ENCODE measurements around the gene ACOX2. TPM values are rescaled to one million over a fixed set of nuclear protein-coding genes. Genes with fewer than 3 reads are reported as not detected.

The ACOX2 gene
- total RNA-seq, 2 experiments from 2014 or later: not detected

GRCh38 chr3:58572013-58572633 is 35.1 kb upstream of the ACOX2 start:
- CTCF ChIA-PET (ENCODE audit: unreplicated experiment): no interaction called here
- intact Hi-C loops (cut with micrococcal nuclease; ENCODE audit: unreplicated experiment): no loop called here

GRCh38 chr3:58570851-58571250 is 33.9 kb upstream of the ACOX2 start:
- no peaks in the 10 kb centered on the region for H3K79me2 ChIP-seq (ENCODE audit: insufficient read depth, low read depth, low read length)
- H3K27ac ChIP-seq (ENCODE audit: low read depth, low read length, poor library complexity, severe bottlenecking): no peak overlapping the region
- no peaks in the 10 kb centered on the region for H3K36me3 ChIP-seq (ENCODE audit: insufficient read depth, low read length)
- intact Hi-C loops (cut with micrococcal nuclease; ENCODE audit: unreplicated experiment): no loop called here
- H3K4me1 ChIP-seq (ENCODE audit: insufficient read depth, low read length, poor library complexity, severe bottlenecking): peaks cover 12% of the 10 kb centered on the region
- ChIA-PET POLR2A (interaction anchor here (1.1 kb wide), 1 partner anchor 11 kb away, joined by 3 read pairs; no protein-coding TSS in a partner anchor), CTCF (ENCODE audit: unreplicated experiment) (no interaction called here)
- H3K9me2 ChIP-seq (ENCODE audit: insufficient read depth, low read length): no peaks in the 10 kb centered on the region
- H3K4me2 ChIP-seq (ENCODE audit: low read length): no peak overlapping the region
- no peak overlapping the region for H3K4me3 ChIP-seq (ENCODE audit: low read depth, low read length, poor library complexity, severe bottlenecking)
- DNase-seq (ENCODE audit: low spot score): no peak
- H2AFZ ChIP-seq (ENCODE audit: low read length): no peak overlapping the region
- no peaks in the 10 kb centered on the region for H3K9me3 ChIP-seq (ENCODE audit: low read length)
- no peak for TF ChIP-seq EZH2phosphoT487 (IDR thresholded peaks at IDR 0.05; ENCODE audit: borderline replicate concordance, low read depth, low read length)
- TF ChIP-seq CTCF (conservative IDR thresholded peaks at IDR 0.05; ENCODE audit: low read length): no peak
- no peaks in the 10 kb centered on the region for H4K20me1 ChIP-seq (ENCODE audit: insufficient read depth, low read length)
- BruUV-seq (replicated peaks): no TSS peak

More at GRCh38 chr3:58572013-58572633, 35.1 kb upstream of the ACOX2 start:
- Histone ChIP-seq H3K9me3 (ENCODE audit: low read length) (no peaks in the 10 kb centered on the region), H2AFZ (ENCODE audit: low read length) (no peak overlapping the region), H3K79me2 (ENCODE audit: insufficient read depth, low read depth, low read length) (no peaks in the 10 kb centered on the region), H3K4me1 (ENCODE audit: insufficient read depth, low read length, poor library complexity, severe bottlenecking) (peaks cover 7% of the 10 kb centered on the region), H3K4me2 (ENCODE audit: low read length) (no peak overlapping the region), H3K9me2 (ENCODE audit: insufficient read depth, low read length) (no peaks in the 10 kb centered on the region), H3K27ac (ENCODE audit: low read depth, low read length, poor library complexity, severe bottlenecking) (no peak overlapping the region), H3K4me3 (ENCODE audit: low read depth, low read length, poor library complexity, severe bottlenecking) (no peak overlapping the region), H4K20me1 (ENCODE audit: insufficient read depth, low read length) (no peaks in the 10 kb centered on the region), H3K36me3 (ENCODE audit: insufficient read depth, low read length) (no peaks in the 10 kb centered on the region)
- POLR2A ChIA-PET: no interaction called here
- no peak for DNase-seq (ENCODE audit: low spot score)
- no TSS peak for BruUV-seq (replicated peaks)
- TF ChIP-seq CTCF (conservative IDR thresholded peaks at IDR 0.05; ENCODE audit: low read length) (no peak), EZH2phosphoT487 (IDR thresholded peaks at IDR 0.05; ENCODE audit: borderline replicate concordance, low read depth, low read length) (no peak)

GRCh38 chr3:58569287-58570001 is 32.5 kb upstream of the ACOX2 start:
- Histone ChIP-seq H3K27ac (ENCODE audit: low read depth, low read length, poor library complexity, severe bottlenecking) (no peak overlapping the region), H3K4me2 (ENCODE audit: low read length) (peak overlapping the region; percentile 51), H4K20me1 (ENCODE audit: insufficient read depth, low read length) (no peaks in the 10 kb centered on the region), H3K9me3 (ENCODE audit: low read length) (no peaks in the 10 kb centered on the region), H3K4me3 (ENCODE audit: low read depth, low read length, poor library complexity, severe bottlenecking) (no peak overlapping the region), H3K4me1 (ENCODE audit: insufficient read depth, low read length, poor library complexity, severe bottlenecking) (peaks cover 15% of the 10 kb centered on the region), H3K36me3 (ENCODE audit: insufficient read depth, low read length) (no peaks in the 10 kb centered on the region), H3K79me2 (ENCODE audit: insufficient read depth, low read depth, low read length) (no peaks in the 10 kb centered on the region), H3K9me2 (ENCODE audit: insufficient read depth, low read length) (no peaks in the 10 kb centered on the region), H2AFZ (ENCODE audit: low read length) (peak overlapping the region; percentile 92)
- no TSS peak for BruUV-seq (replicated peaks)
- POLR2A ChIA-PET: interaction anchor here (0.6 to 1.2 kb wide), 2 partner anchors 14 to 790 kb away, joined by 3 to 4 read pairs; no protein-coding TSS in a partner anchor
- TF ChIP-seq CTCF (conservative IDR thresholded peaks at IDR 0.05; ENCODE audit: low read length): no peak
- TF ChIP-seq EZH2phosphoT487 (IDR thresholded peaks at IDR 0.05; ENCODE audit: borderline replicate concordance, low read depth, low read length): no peak
- no peak for DNase-seq (ENCODE audit: low spot score)
- intact Hi-C loops (cut with micrococcal nuclease; ENCODE audit: unreplicated experiment): no loop called here
- CTCF ChIA-PET (ENCODE audit: unreplicated experiment): interaction anchor here (0.6 to 0.8 kb wide), 2 partner anchors 47 to 62 kb away, joined by 3 to 4 read pairs; no protein-coding TSS in a partner anchor
